GM23248 (cell line): ENCODE results near the gene LRMDA.

ENCODE experiments used
- EZH2 ChIP-seq: fragments of 200-600 bp; sonication (generic); IDR thresholded peaks from 2 replicates; pipeline ENCODE4 v1.6.1; 2018; ENCODE audit warnings: antibody characterized with exemption, mild to moderate bottlenecking; ENCODE audit not compliant: insufficient read depth, poor library complexity, severe bottlenecking
- EZH2phosphoT487 ChIP-seq: fragments of 200-600 bp; sonication (generic); IDR thresholded peaks from 2 replicates; pipeline ENCODE4 v1.6.1; 2018; ENCODE audit warnings: antibody characterized with exemption, moderate library complexity, mild to moderate bottlenecking, low read depth; ENCODE audit not compliant: insufficient read depth

DNA sequence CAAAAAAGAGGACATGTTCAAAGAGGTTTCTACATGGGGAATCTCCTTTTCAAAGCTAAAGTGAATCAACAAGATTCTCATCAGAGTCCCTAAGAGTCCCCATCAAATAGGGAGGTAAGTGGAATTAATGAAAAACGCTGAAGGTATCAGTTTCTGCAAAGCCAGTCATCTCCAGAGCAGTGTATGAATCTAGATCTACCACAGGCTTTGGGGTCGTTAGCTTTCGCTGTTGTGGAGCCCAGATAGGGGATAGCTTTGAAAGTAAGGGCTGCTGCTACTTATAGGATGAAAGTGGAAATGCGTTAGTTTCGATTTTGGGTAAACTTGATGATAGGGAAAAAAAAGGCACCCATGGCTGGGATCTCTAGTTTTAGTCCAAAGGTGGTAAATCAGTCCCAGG is 748.4 kb downstream of the LRMDA start:
- TF ChIP-seq EZH2phosphoT487 (no peak), EZH2 (no peak)
